ENCODE measurements around the gene SORCS2. TPM values are rescaled to one million over a fixed set of nuclear protein-coding genes. Genes with fewer than 3 reads are reported as not detected.

SORCS2 gene
- total and polyA plus RNA-seq, 2 of the 8 experiments (the other 6 are each of a cell fraction or from before 2014, with no cell fraction given), result 0.36 to 1.8 TPM

- Histone ChIP-seq H3K36me3 (ENCODE audit: control insufficient read depth in 2 of 4, insufficient read depth in 4 of 4, low read length in 3 of 4) (no peaks in the 10 kb centered on the region; a peak in 2 of 8 replicates), H3K27ac (ENCODE audit: low read depth, low read length) (no peak overlapping the region), H2BK15ac (ENCODE audit: low read length) (no peak overlapping the region), H3K9ac (replicated peaks in 1 of 4; ENCODE audit: extremely low read depth in 1 of 4, low read depth in 3 of 4, low read length in 3 of 4) (no peak overlapping the region), H4K20me1 (replicated peaks in 1 of 2; ENCODE audit: control insufficient read depth in 1 of 2, insufficient read depth in 2 of 2, low read length in 2 of 2) (peaks cover 0 to 2% of the 10 kb centered on the region in 2 experiments), H3K18ac (ENCODE audit: extremely low read depth, low read length) (no peak overlapping the region), H3K4ac (replicated peaks; ENCODE audit: insufficient read length, low read depth, low read length) (no peak overlapping the region), H2BK20ac (ENCODE audit: low read length) (no peak overlapping the region), H3K14ac (ENCODE audit: insufficient read length) (no peak overlapping the region), H2AK5ac (ENCODE audit: low read depth, low read length) (no peak overlapping the region), H3K4me1 (replicated peaks in 1 of 4; ENCODE audit: control insufficient read depth in 3 of 4, insufficient read depth in 4 of 4, low read length in 3 of 4) (peaks cover 0 to 2% (median 0%) of the 10 kb centered on the region in 4 experiments; a peak in 3 of 7 replicates), H3K4me3 (ENCODE audit: extremely low read depth in 1 of 4, insufficient read depth in 2 of 4, low read depth in 3 of 4, low read length in 4 of 4) (no peak overlapping the region), H3K4me2 (ENCODE audit: insufficient read depth in 1 of 2, low read depth in 2 of 2, low read length in 2 of 2) (no peak overlapping the region), H4K8ac (ENCODE audit: extremely low read depth, insufficient read depth, low read length) (no peak overlapping the region; the same call in 1 of the 2 replicates), H3K79me1 (ENCODE audit: low read depth, low read length) (no peaks in the 10 kb centered on the region), H2AFZ (ENCODE audit: low read length) (no peak overlapping the region), H2BK5ac (ENCODE audit: low read depth, low read length) (no peak overlapping the region), H3K23ac (ENCODE audit: insufficient read length) (no peak overlapping the region), H2BK120ac (replicated peaks; ENCODE audit: low read depth, low read length) (no peak overlapping the region), H3K79me2 (ENCODE audit: control insufficient read depth in 1 of 2, insufficient read depth in 2 of 2, low read length in 2 of 2) (no peaks in the 10 kb centered on the region), H2BK12ac (ENCODE audit: low read depth, low read length) (no peak overlapping the region), H4K91ac (replicated peaks; ENCODE audit: insufficient read length, low read length) (no peak overlapping the region), H3K56ac (replicated peaks; ENCODE audit: insufficient read length, low read depth, low read length) (no peak overlapping the region), H4K5ac (ENCODE audit: insufficient read length, low read depth, low read length) (no peak overlapping the region), H3K27me3 (replicated peaks in 1 of 4; ENCODE audit: control insufficient read depth in 3 of 4, extremely low read depth in 1 of 4, insufficient read depth in 3 of 4, low read length in 3 of 4) (no peaks in the 10 kb centered on the region), H3K23me2 (ENCODE audit: low read depth, low read length) (no peaks in the 10 kb centered on the region), H3K9me3 (ENCODE audit: insufficient read depth in 2 of 2, low read depth in 1 of 2, low read length in 1 of 2) (no peaks in the 10 kb centered on the region)
- DNase-seq (ENCODE audit: low read depth in 1 of 2, low spot score in 2 of 2), result no peak
- CTCF ChIA-PET (ENCODE audit: partially characterized antibody), result no interaction called here
- FAIRE-seq, result no peak
- 89% methylated on average over 31 of the region's 31 CpGs; no CpG with 5 or more reads in 1 of the 2 experiments for WGBS, 2 experiments (ENCODE audit: extremely low coverage in 1 of 2, insufficient coverage in 1 of 2, insufficient read length in 1 of 2, insufficient replicate concordance in 2 of 2, low coverage in 1 of 2, low lambda C conversion rate in 2 of 2, missing lambda C conversion rate in 1 of 2)
- POLR2A ChIA-PET (ENCODE audit: partially characterized antibody), result no interaction called here
- TF ChIP-seq TAF1 (IDR thresholded peaks at IDR 0.05; ENCODE audit: low read depth, low read length) (no peak), RAD21 (IDR thresholded peaks at IDR 0.05 in 1 of 2, conservative IDR thresholded peaks at IDR 0.05 in 1 of 2; ENCODE audit: low read depth in 2 of 2, low read length in 2 of 2) (no peak), POLR2AphosphoS5 (IDR thresholded peaks at IDR 0.05; ENCODE audit: low read depth, low read length) (no peak), GABPA (IDR thresholded peaks at IDR 0.05; ENCODE audit: borderline replicate concordance, insufficient read depth, low read length) (no peak), HDAC2 (IDR thresholded peaks at IDR 0.05; ENCODE audit: borderline replicate concordance in 1 of 2, low read depth in 2 of 2, low read length in 2 of 2) (no peak), SIRT6 (IDR thresholded peaks at IDR 0.05; ENCODE audit: low read length) (no peak), CHD2 (IDR thresholded peaks at IDR 0.05; ENCODE audit: low read length) (no peak), TEAD4 (IDR thresholded peaks at IDR 0.05; ENCODE audit: low read depth, low read length) (no peak), CHD1 (IDR thresholded peaks at IDR 0.05; ENCODE audit: low read depth, low read length) (no peak), RBBP5 (IDR thresholded peaks at IDR 0.05; ENCODE audit: borderline replicate concordance, low read depth, low read length) (no peak), NRF1 (IDR thresholded peaks at IDR 0.05; ENCODE audit: low read depth, low read length) (no peak), CBX5 (IDR thresholded peaks at IDR 0.05; ENCODE audit: low read depth, low read length) (no peak), GTF2F1 (IDR thresholded peaks at IDR 0.05; ENCODE audit: borderline replicate concordance, low read depth, low read length) (no peak)
These were observed 179.0 kb downstream of the SORCS2 start for GRCh38 chr4:7371210-7371941.
